Activated CD4-positive, CD25-positive, alpha-beta regulatory T cell treated with anti-CD3 and anti-CD28 coated beads, Interleukin-2, amount 50 U/mL, for 24 hours (primary cell): ENCODE results near the gene BCL6.
A peak's percentile ranks its signal among the peaks of the same experiment; 100 is the strongest.
"Not testable (repeated sequence)": the region's sequence is repeated elsewhere in the genome, so short reads cannot be mapped to it uniquely, and the experiment has no call there.

Experiments
- ATAC-seq, 2 donors: fragments of 150-1000 bp; cut with Tn5 transposase; one replicate each; pipeline ENCODE4 v1.10.0; 2021; ENCODE audit warnings: mild to moderate bottlenecking in 1 of 2, moderate library complexity in 1 of 2

Gene BCL6

GRCh38 chr3:187709155-187709554, 36.1 kb downstream of the BCL6 start:
- no peak for ATAC-seq

- ATAC-seq = no peak
These were observed 36.6 kb downstream of the BCL6 start for GRCh38 chr3:187708696-187709095.

DNA sequence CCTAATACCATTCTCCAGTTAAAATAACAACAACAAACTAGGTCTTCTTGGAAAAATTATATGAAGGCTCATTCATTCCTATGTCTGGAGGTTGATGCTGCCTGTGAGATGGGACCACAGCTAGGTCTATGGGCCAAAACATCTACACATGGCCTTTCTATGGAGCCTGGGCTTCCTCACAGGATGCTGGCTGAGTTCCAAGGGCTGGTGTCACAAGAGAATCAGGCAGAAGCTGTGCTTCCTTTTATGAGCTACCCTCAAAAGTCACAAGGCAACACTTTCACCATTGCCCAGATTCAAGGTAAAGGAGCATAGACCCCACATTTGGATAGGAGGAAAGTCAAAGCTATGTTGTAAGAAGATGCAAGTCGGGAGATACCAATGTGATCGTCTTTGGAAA, 38.3 kb downstream of the BCL6 start:
- no peak for ATAC-seq

DNA sequence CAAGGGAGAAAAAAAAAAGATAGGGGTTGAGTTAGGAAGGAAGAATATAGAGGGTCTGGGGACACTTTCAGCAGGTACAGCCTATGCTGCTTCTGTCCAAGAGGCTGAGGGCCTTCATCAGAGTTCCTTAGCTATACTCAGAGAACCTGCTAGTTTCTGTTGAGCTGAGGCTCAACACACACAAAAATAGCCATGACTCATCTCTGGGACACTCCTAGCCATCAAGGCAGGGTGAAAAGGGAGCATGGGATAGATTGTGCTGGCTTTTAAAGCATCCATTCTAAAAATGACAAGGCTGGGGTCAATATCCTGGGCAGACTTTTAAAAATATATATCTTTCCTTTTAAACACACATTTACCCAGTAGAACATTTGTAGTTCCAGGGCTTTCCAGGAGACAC, 40.1 kb downstream of the BCL6 start:
- ATAC-seq = no peak

DNA sequence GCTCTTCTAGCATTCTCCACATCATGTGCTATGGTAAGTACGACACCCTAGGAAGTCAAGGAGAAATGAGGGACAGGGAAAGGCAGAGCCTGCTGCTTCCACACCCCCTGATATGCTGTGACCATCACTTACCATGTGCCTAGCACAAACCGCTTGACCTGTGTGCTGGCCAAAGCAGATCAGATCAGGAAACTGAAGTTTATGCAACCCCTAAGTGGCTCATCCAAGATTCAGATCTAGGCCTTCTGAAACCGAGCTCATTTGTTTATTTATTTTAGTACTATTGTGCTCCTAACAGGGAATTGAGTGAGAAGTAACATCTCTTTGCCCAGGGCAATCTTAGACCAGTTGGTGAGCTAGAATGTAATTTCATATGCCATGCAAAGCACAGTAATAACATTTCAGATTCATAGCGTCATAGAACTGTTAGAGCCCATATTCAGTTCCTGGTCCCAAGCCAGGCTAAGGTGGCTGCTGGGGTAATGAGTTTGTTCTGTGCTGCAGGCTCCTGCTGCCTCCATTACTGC, 42.7 kb downstream of the BCL6 start, which contains the start of gene RTP2:
TSS of gene RTP2 (minus strand) at position 51 of the 527 bp plus-strand sequence. CDS start 429 bp downstream, outside the sequence.
- no peak for ATAC-seq

- no peak for ATAC-seq
These were observed 45.0 kb downstream of the BCL6 start for GRCh38 chr3:187700249-187700648.

DNA sequence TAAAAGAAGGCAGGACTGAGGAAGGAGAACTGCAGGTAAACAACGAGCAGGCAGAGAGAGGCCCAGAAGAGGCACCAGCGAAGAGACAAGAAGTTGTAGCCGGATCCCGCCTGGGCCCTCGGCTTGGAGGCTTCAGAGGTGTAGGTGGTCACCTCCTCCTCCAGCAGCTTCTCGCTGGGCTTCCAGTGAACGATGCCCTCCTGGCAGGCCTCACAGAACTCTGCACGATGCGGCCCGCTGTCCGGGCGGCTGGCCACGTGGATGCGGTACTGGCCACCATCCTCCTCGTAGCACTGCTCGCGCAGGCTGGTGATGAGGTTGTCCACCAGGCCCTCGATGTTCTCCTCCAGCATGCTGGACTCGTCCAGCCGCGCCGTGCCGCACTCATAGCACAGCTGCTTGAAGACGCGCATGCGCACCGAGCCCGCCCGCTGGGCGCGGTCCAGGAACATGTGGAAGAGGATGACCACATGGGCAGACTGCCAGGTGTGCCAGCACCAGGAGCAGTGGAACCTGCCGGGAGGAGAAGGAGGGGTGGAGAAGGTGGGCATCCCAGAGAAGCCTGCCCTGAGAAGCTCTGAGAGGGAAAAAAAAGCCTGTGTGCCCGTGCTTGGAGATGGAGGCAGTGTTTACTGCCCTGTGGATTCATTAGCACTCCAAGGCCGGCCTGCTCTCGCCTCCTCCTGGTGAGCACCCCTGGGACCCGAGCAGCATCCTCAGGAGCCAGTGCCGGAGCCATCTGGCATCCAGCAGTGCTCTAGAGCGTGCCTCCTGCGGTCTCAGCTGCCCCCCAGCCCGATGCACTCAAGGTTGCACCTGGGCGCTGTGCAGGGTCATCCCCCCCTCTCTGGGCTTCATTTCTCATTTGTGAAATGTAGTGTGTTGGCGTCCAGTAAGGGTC, 46.5 kb downstream of the BCL6 start:
- no peak for ATAC-seq

GRCh38 chr3:187696021-187696420, 49.2 kb downstream of the BCL6 start:
- no peak for ATAC-seq

DNA sequence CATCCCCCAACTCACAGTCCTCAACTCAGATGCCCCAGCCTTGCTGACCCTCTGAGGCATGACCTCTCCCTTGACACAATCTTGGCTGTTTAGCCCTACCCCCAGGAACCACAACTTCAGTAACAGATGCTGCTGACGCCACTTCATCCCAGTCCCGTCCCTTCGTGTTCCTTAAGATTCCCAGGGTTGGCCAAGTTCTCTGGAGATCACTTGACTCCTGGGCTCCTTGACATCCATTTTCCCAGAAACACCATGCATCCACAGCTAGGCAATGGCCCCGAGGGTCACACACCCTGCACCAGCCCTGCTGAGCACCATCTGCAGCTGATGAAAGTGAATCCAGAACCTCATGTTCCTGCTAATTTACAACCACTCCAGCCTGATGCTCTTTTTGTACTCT, 49.8 kb downstream of the BCL6 start:
- ATAC-seq = no peak

DNA sequence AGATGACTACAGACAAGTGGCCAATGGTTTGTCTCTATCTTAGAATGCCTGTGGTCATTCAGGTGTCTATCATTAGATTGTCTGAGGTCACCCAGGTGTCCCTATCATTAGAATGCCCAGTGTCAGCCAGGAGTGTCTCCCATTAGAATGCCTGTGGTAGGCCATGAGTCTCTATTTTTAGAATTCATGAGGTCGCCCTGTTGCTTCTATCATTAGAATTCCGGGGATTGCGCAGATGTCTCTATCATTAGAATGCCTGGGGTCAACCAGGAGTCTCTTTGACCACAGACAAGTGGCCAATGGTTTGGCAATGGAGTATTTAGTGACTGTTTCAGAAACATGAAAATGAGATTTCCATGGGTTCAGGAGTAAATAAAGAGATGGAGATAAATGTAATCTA, 50.5 kb downstream of the BCL6 start:
- no peak for ATAC-seq

DNA sequence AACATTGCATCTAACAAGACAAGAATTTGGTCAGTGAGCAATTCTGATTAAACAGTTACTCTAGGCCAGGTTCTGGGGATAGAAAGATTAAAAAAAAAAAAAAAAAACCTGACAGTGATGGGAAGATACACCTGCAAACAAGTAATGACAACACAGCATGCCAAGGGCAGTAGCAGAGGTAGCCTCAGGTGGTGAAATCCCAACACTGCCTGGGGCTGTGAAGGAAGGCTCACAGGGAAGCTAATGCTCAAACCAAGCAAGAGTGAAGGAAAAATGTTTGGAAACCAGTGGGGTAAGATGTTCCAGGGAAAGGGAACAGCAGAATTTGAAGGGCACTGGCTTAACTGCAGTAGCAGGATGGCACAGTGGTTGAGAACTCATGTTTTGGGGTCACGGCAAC, 51.8 kb downstream of the BCL6 start:
- no peak for ATAC-seq

DNA sequence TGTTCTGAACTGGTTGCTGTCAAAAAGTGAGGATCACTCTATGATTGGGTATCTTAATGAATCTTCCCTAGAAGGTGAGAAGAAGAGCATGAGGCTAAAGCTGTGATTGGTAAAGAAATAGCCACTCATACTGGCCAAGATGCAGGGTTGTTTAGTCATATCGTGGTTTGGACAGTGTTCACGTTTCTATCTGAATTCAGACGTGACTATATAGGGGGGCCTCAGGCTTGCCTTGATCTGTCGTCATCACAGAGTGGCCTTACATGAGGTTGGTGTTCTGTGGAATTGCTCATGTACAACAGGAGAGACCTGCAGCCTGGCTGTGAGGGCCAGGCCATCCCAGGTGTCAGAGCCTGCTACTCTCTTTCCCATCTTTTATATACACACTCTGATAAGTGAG, 55.3 kb downstream of the BCL6 start:
- no peak for ATAC-seq

- ATAC-seq = no peak
These were observed 58.5 kb downstream of the BCL6 start for GRCh38 chr3:187686621-187687273.

GRCh38 chr3:187685948-187686347, 59.3 kb downstream of the BCL6 start:
- no peak for ATAC-seq

- ATAC-seq = peak; percentile 48 to 49
These were observed 60.4 kb downstream of the BCL6 start for GRCh38 chr3:187684880-187685279.

- ATAC-seq = peak in 1 of 2 donors; percentile 51
These were observed 60.8 kb downstream of the BCL6 start for GRCh38 chr3:187684444-187684843.

DNA sequence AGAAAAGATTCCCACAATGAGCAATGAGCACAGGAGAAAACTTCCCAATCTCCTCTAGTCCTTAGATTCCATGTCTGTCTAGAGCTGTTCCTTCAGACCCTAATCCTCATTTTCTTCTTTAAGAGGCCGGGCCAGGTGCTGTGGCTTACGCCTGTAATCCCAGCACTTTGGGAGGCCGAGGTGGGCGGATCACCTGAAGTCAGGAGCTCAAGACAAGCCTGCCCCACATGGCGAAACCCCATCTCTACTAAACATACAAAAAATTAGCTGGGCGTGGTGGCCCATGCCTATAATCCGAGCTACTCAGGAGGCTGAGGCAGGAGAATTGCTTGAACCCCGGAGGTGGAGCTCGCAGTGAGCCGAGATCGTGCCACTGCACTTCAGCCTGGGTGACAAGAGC, 63.5 kb downstream of the BCL6 start:
- ATAC-seq = not testable (repeated sequence)

GRCh38 chr3:187679638-187680396, 65.5 kb downstream of the BCL6 start:
- ATAC-seq = peak in 1 of 2 donors; percentile 49

DNA sequence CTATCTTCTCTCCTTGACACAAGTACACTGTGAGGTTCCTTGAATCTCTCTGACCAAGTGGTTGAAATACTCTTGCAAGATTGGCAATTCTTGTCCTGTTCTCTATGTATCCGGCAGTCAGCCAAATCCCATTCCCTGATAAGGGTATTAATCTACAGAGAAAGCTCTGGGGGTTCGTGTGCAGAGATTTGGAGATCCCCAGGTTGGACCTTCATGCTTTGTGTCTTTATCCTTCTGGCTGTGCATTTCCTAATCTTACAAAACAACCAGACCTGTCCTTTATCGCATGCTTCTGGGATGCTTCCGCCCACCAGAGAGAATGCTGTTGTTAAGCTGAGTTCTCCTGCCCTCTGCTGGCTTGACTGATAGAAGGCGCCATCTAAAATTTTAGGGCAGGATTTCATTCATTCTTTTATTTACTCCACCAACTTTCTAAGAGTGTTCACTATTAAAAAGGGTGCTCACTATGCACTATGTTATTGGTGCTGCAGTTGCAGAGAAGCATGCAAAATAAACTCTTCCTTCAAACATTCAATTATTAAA, 66.5 kb downstream of the BCL6 start:
- ATAC-seq = no peak

DNA sequence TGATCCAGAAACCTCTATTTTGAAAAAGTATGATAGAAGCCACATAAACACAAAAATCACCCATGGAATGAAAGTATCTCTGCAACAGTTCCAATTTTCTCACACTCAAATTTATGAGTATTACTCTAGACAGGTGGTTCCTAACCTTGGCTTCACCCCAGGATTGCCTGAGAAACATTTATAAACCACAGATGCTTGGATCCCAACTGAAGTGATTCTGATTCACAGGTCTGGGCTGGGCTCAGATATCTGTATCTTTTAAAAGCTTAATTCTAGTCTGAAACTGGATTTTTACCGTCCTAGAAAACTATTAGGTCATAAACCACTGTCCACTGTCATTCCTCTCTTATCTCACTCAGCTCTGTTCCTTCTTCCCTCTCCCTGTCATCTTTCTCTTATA, 67.7 kb downstream of the BCL6 start:
- ATAC-seq = no peak

DNA sequence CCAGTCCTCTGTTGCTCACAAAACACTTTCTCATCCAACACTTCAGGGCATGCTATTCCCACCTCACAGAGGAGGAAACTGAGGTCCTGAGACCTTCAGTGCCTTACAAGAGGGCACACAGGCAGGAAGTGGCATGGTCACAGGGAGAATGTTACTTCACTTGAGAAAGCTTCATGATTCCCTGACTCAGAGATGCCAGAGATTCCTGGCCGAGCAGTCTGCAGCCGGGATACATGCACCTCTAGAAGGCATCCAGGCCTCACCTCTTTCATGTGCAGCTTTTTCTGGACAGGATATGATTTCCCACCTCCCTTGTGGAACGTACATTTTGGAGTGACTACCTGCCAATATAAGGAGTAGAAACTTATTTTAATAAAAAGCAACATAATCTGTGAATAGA, 72.3 kb downstream of the BCL6 start:
- no peak for ATAC-seq
